Natural killer cell treated with Interleukin-12 subunit alpha and Interleukin-12 subunit beta and Interleukin-15 and Interleukin-18, amount 100 ng/mL, for 72 hours (primary cell): Measurements from ENCODE around the gene ARID2. TPM values are rescaled to one million over a fixed set of nuclear protein-coding genes. Genes with fewer than 3 reads are reported as not detected.
A peak's percentile ranks its signal among the peaks of the same experiment; 100 is the strongest.

Experiments used
- ATAC-seq, 2 donors: fragments of 150-1000 bp; cut with Tn5 transposase in 1 of 2; sonication (Bioruptor Pico), chemical (Tn5 transposase) in 1 of 2; 2 replicates each; pipeline ENCODE4 v1.10.0; 2021
- DNase-seq: peaks from one replicate; pipeline ENCODE4 v3.0.0; 2022; ENCODE audit warnings: low spot score
- H3K27ac Mint-ChIP-seq, 2 donors: 1 replicate in 1 of 2; 2 replicates in 1 of 2; pipeline ENCODE4 v1.8.0; 2022; ENCODE audit warnings: mixed read lengths in 2 of 2, mild to moderate bottlenecking in 1 of 2, moderate library complexity in 1 of 2
- H3K27me3 Mint-ChIP-seq, 2 donors: 1 replicate in 1 of 2; 2 replicates in 1 of 2; pipeline ENCODE4 v1.8.0; 2022; ENCODE audit warnings: mixed read lengths in 2 of 2
- H3K36me3 Mint-ChIP-seq: one replicate; pipeline ENCODE4 v1.8.0; 2022; ENCODE audit warnings: mixed read lengths
- H3K4me1 Mint-ChIP-seq, 2 donors: 1 replicate in 1 of 2; 2 replicates in 1 of 2; pipeline ENCODE4 v1.8.0; 2022; ENCODE audit warnings: low read depth in 2 of 2, mixed read lengths in 2 of 2, mild to moderate bottlenecking in 1 of 2
- H3K4me3 Mint-ChIP-seq: one replicate; pipeline ENCODE4 v1.8.0; 2022; ENCODE audit warnings: mixed read lengths
- H3K9me3 Mint-ChIP-seq: 2 replicates; pipeline ENCODE4 v1.8.0; 2022; ENCODE audit warnings: mixed read lengths
- total RNA-seq, 2 donors: library from RNA; stranded (reverse); gene quantifications; one replicate each; pipeline ENCODE4 v1.2.3, GENCODE V29; 2022

The ARID2 gene
- total RNA-seq, 2 donors from 2014 or later: 116 to 133 TPM

GRCh38 chr12:45727301-45727979 is 2.1 kb upstream of the ARID2 start:
- ATAC-seq: peak; percentile 75 to 80

DNA sequence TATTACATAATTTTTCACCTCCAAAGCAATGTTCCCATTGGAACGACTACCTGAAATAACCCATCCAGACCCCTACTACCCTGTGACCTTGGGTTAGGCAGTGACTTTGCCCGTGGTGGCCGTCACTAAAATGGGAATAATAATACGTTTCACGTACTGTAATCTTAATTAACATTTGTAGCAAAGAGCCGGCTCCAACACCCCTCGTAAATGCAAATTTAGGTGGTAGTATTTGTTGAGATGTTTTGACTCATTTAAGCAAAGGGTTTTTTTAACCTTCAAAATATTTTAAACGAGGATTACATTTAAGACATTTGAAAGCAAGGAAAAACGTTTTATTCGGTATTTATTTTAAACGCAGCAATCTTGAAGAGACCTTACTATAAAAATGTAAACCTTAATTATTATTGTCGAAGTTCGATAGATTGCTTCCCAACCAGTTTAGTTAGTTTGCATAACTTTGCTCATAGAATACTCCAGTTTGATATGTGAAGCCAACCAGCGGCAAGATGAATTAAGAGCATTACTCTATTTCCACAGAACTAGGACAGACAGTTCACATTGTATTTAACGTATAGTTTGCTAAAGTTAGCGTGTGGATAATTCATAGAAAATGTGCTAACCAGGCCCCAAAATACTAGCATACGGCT is 1.4 kb upstream of the ARID2 start:
- H3K9me3 Mint-ChIP-seq: no peaks in the 10 kb centered on the region

More at GRCh38 chr12:45727301-45727979, 2.1 kb upstream of the ARID2 start:
- Mint-ChIP-seq H3K27me3 (no peaks in the 10 kb centered on the region), H3K27ac (peak overlapping the region; percentile 95 to 99), H3K4me1 (peaks cover 12 to 31% of the 10 kb centered on the region in 2 donors), H3K36me3 (peaks cover 28% of the 10 kb centered on the region), H3K9me3 (no peaks in the 10 kb centered on the region), H3K4me3 (peak overlapping the region; percentile 95)
- DNase-seq: peak; percentile 98

DNA sequence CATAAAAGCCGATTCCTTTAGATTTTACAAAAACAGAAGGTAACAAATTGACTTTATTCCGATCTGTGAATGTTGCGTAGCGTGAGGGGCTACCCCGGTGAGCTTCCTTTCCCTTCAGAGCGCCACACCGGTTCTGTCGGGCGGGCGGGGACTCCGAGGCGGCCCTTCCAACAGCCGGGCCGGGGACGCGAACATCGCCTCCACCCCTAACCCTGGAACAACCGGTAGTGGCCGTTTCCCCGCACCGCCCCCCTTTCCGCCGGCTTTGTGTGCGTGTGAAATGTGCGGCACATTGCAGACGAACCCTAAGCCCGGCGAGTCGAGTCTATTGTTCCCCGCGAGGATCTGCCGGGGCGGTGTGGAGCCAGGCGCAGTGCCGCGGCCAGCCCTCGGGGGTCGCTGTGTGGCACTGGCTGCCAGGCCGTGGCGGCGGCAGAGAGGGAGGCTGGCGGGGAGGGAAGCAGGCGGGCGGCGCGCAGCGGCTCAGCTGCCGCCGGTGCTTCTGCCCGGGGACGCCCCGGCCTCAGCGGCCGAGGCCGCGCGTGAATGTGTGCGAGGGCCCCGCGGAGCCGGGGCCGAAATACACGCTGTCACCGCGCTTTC is 775 bp upstream of the ARID2 start:
- H3K4me3 Mint-ChIP-seq: peak overlapping the region; percentile 95
- peaks cover 35% of the 10 kb centered on the region for H3K36me3 Mint-ChIP-seq
- H3K27me3 Mint-ChIP-seq: no peaks in the 10 kb centered on the region
- DNase-seq (peak; percentile 98), ATAC-seq (peak; percentile 83 to 84)
- no peaks in the 10 kb centered on the region for H3K9me3 Mint-ChIP-seq
- peaks cover 13 to 32% of the 10 kb centered on the region in 2 donors for H3K4me1 Mint-ChIP-seq
- H3K27ac Mint-ChIP-seq: peak overlapping the region; percentile 95 to 99

More for the DNA sequence above, 1.4 kb upstream of the ARID2 start:
- Mint-ChIP-seq H3K4me3 (peak overlapping the region; percentile 95), H3K27ac (peak overlapping the region; percentile 95 to 99), H3K4me1 (peaks cover 11 to 30% of the 10 kb centered on the region in 2 donors), H3K36me3 (peaks cover 33% of the 10 kb centered on the region), H3K27me3 (no peaks in the 10 kb centered on the region)
- DNase-seq (no peak), ATAC-seq (no peak)

GRCh38 chr12:45730084-45730347 is 510 bp downstream of the ARID2 start:
- no peak for ATAC-seq
- Mint-ChIP-seq H3K27ac (peak overlapping the region; percentile 95 to 99), H3K4me3 (peak overlapping the region; percentile 95), H3K9me3 (no peaks in the 10 kb centered on the region), H3K36me3 (peaks cover 37% of the 10 kb centered on the region), H3K4me1 (peaks cover 18 to 37% of the 10 kb centered on the region in 2 donors), H3K27me3 (no peaks in the 10 kb centered on the region)
- no peak for DNase-seq

- H3K36me3 Mint-ChIP-seq: peaks cover 42% of the 10 kb centered on the region
- ATAC-seq (no peak), DNase-seq (peak; percentile 71)
- peak overlapping the region; percentile 95 for H3K4me3 Mint-ChIP-seq
- H3K9me3 Mint-ChIP-seq: no peaks in the 10 kb centered on the region
- no peaks in the 10 kb centered on the region for H3K27me3 Mint-ChIP-seq
- H3K4me1 Mint-ChIP-seq: peaks cover 24 to 40% of the 10 kb centered on the region in 2 donors
- peak overlapping the region; percentile 95 to 99 for H3K27ac Mint-ChIP-seq
These were observed 1.1 kb downstream of the ARID2 start for GRCh38 chr12:45730348-45731189.

GRCh38 chr12:45731190-45731775 is 1.8 kb downstream of the ARID2 start:
- Mint-ChIP-seq H3K4me1 (peaks cover 28 to 41% of the 10 kb centered on the region in 2 donors), H3K36me3 (peaks cover 37% of the 10 kb centered on the region), H3K9me3 (no peaks in the 10 kb centered on the region), H3K4me3 (peak overlapping the region; percentile 95), H3K27me3 (no peaks in the 10 kb centered on the region), H3K27ac (peak overlapping the region; percentile 95 to 99)
- ATAC-seq (no peak), DNase-seq (no peak)

DNA sequence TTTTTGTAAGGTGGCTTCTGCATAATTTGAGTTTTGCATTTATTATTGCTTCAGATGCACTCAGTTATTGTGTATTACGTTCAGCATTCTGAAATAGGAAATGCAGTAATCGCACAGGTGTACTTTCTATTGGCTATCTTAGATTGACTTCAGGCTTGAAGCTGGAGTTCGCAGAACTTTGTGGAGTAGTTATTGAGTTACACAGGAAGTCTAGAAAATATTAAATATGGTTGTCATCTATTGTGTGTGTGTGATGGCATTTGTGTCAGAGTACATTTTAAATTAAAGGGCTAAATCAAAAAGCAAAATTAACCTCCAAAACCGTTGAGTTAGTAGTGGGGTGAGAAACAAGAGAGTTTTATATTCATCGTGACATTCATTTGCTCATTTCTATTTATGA is 2.7 kb downstream of the ARID2 start:
- ATAC-seq: no peak
- Mint-ChIP-seq H3K4me3 (peak overlapping the region; percentile 95), H3K27ac (peak overlapping the region; percentile 78 to 99), H3K36me3 (peaks cover 28% of the 10 kb centered on the region), H3K9me3 (no peaks in the 10 kb centered on the region), H3K27me3 (no peaks in the 10 kb centered on the region), H3K4me1 (peaks cover 36 to 43% of the 10 kb centered on the region in 2 donors)
- no peak for DNase-seq

DNA sequence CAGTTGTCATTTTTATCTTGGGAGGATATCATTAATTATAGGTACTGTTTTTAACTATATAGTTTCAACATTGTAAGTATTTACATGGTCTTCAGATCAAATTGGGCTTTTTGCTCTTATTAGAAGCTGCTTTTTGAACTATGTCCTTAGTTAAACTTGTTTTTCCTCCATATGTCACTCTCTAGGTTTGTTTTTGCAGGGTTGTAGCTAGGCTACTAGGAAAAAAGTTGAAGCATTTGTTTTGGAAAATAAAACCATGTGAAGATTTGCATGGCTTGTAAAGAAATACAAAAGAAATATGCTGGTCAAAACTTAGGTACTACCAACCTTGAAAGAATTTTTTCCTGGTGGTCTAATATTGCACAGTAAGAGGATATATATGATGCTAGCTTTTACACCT is 3.4 kb downstream of the ARID2 start:
- Mint-ChIP-seq H3K4me1 (peaks cover 37 to 42% of the 10 kb centered on the region in 2 donors), H3K4me3 (peak overlapping the region; percentile 89), H3K27ac (peak overlapping the region; percentile 78 to 99), H3K27me3 (no peaks in the 10 kb centered on the region), H3K9me3 (no peaks in the 10 kb centered on the region), H3K36me3 (peaks cover 26% of the 10 kb centered on the region)
- no peak for DNase-seq
- ATAC-seq: no peak

- H3K9me3 Mint-ChIP-seq: no peaks in the 10 kb centered on the region
- ATAC-seq (no peak), DNase-seq (no peak)
- H3K4me1 Mint-ChIP-seq: peaks cover 42 to 45% of the 10 kb centered on the region in 2 donors
- H3K27ac Mint-ChIP-seq: no peak overlapping the region
- H3K27me3 Mint-ChIP-seq: no peaks in the 10 kb centered on the region
- peaks cover 17% of the 10 kb centered on the region for H3K36me3 Mint-ChIP-seq
- no peak overlapping the region for H3K4me3 Mint-ChIP-seq
These were observed 8.1 kb downstream of the ARID2 start for GRCh38 chr12:45737638-45738037.

DNA sequence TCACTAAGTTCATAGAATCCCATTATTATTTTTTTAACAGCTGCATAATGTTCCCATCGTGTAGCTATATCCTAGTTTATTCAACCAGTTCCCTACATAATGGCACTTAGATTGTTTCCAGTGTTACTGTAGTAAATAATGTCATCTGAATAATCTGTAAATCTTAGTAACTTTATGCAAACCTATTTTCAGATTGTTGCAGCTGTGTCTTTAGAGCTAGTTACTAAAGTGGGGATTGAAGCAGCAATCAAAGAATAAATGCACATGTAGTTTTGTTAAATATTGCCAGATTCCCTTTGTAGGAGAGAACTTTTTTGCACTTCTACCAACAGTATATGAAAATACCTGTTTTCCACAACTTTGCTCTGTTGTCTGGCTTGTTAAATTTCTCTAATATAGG is 13.1 kb downstream of the ARID2 start:
- Mint-ChIP-seq H3K4me1 (peaks cover 29 to 35% of the 10 kb centered on the region in 2 donors), H3K4me3 (no peak overlapping the region), H3K27ac (no peak overlapping the region), H3K9me3 (no peaks in the 10 kb centered on the region), H3K27me3 (no peaks in the 10 kb centered on the region), H3K36me3 (peaks cover 4% of the 10 kb centered on the region)
- DNase-seq: no peak
- ATAC-seq: no peak

DNA sequence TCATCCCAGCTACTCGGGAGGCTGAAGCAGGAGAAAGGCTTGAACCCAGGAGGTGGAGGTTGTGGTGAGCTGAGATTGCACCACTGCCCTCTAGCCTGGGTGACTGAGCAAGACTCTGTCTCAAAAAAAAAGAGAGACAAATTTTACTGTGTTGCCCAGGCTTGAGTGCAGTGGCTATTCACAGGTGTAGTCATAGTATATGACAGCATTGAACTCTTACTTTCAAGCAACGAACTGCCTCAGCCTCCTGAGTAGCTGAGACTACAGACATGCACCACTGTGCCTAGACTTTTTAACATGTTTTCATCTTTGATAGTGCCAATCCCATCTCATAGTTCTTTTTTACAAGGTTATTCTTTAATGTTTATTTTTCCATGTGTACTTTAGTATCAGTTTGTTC is 13.7 kb downstream of the ARID2 start:
- peak; percentile 60 to 64 for ATAC-seq
- no peak overlapping the region for H3K27ac Mint-ChIP-seq
- no peaks in the 10 kb centered on the region for H3K9me3 Mint-ChIP-seq
- peaks cover 4% of the 10 kb centered on the region for H3K36me3 Mint-ChIP-seq
- DNase-seq: no peak
- peaks cover 33 to 38% of the 10 kb centered on the region in 2 donors for H3K4me1 Mint-ChIP-seq
- H3K27me3 Mint-ChIP-seq: no peaks in the 10 kb centered on the region
- no peak overlapping the region for H3K4me3 Mint-ChIP-seq

GRCh38 chr12:45745861-45746277 is 16.4 kb downstream of the ARID2 start:
- no peaks in the 10 kb centered on the region for H3K9me3 Mint-ChIP-seq
- no peak for ATAC-seq
- peaks cover 19% of the 10 kb centered on the region for H3K36me3 Mint-ChIP-seq
- no peak overlapping the region for H3K4me3 Mint-ChIP-seq
- H3K27ac Mint-ChIP-seq: no peak overlapping the region
- H3K4me1 Mint-ChIP-seq: peaks cover 46 to 58% of the 10 kb centered on the region in 2 donors
- no peak for DNase-seq
- no peaks in the 10 kb centered on the region for H3K27me3 Mint-ChIP-seq

GRCh38 chr12:45756666-45757065 is 27.2 kb downstream of the ARID2 start:
- ATAC-seq (no peak), DNase-seq (no peak)
- no peaks in the 10 kb centered on the region for H3K9me3 Mint-ChIP-seq
- H3K4me1 Mint-ChIP-seq: peaks cover 42 to 44% of the 10 kb centered on the region in 2 donors
- peak overlapping the region in 1 of 2 donors; percentile 24 for H3K27ac Mint-ChIP-seq
- H3K36me3 Mint-ChIP-seq: peaks cover 13% of the 10 kb centered on the region
- H3K4me3 Mint-ChIP-seq: no peak overlapping the region
- no peaks in the 10 kb centered on the region for H3K27me3 Mint-ChIP-seq
